SKM-1 (cell line): ENCODE measurements around the gene PLCD3.

Experiments used
- DNase-seq: peaks from one replicate; lab custom pipeline; 2025; ENCODE audit not compliant: unreplicated experiment; lab: John Stamatoyannopoulos, UW

Gene PLCD3

DNA sequence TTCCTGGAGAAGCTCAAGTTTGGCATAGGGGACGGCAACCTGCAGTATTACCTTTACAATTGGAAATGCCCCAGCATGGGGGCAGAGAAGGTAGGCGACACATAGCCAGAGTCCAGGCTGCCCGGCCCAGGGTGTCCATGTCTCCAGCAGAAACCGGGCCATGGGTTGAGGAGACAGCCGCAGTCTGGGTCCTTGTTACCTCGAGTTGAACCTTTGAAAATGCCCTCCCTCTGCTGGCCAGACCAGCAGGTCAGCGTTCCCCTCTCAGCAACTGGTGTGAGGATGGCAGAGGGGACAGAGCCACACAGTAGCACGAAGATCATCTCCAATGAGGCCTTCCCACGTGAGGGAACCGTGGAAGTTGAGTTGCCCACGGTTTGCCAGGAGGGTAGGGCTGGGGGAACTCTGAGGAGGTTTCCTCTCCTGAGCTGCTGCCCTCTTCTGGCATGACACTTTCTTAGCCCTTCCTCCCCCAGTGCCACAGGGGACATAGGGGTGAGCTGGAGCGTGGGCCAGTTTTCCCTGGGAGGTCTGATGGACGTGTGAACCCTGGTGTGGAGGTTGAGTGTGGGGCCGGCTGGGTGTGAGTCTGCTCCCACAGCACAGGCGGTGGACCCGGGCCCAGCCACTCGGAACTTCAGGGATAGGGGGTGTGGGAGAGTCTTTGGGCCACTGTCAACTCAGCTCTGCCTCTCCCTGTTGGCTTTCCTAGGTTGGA is 27.2 kb downstream of the PLCD3 start:
- DNase-seq, result no peak

DNA sequence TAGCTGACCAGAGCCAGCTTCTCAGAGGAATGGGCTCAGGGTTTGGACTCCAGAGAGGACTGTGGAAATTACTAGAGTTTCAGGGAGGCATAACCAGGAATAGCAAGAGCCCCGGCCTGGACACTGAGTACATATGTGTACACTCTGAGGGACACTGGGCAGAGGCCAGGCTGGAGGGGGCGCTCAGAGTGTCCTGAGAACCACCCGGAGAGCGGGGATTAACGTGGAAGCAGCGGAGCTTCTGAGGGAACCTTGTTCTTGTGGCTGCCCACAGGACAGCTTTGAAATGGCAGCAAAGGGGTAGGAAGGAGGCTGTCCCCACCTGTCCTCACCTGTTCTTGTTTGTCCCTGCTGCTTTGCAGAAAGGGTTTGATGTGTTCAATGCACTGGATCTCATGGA is 27.8 kb downstream of the PLCD3 start:
- no peak for DNase-seq

DNA sequence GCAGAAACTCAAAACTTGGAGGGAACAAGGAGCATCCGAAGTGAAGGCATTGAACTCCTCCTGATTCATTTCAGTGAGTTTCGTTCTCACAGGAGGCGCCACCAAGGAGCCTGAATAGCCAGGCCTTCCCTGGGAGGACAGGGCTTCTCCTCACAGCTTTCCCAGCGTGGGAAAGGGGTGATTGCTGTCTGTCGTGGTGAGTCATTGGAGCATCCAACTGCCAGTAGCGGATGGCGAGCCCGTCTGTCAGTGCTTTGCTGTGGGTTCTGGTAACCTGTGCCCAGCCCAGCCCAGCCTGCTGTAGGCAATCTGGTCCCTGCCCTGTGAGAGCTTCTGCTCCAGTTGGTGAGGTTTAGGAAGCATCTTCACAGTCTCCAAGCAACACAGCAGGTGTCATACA is 28.3 kb downstream of the PLCD3 start:
- DNase-seq, result no peak

DNA sequence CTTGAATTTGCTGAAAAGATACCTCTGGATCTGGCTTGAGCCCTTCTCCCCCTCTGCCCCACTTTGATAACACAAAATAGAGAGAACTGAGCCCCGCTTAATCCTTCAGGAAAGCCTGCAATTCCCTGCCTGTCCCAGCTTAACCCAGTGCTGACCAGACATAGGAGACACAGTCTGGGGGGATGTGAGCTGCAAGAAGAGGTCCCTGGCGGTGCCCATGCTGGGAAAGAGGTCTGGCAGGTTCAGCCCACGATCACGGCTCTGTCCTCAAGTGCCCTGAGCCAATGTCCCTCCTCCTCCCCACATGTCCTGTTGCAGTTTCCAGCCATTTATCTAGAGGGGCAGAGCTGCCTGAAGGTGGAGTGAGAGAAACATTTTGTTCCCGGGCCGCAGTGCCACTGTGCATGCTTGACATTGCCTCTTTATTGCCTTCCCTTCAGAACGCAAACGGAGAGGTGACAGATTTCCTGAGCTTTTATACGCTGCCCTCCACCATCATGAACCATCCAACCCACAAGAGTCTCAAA is 29.0 kb downstream of the PLCD3 start:
- no peak for DNase-seq

DNA sequence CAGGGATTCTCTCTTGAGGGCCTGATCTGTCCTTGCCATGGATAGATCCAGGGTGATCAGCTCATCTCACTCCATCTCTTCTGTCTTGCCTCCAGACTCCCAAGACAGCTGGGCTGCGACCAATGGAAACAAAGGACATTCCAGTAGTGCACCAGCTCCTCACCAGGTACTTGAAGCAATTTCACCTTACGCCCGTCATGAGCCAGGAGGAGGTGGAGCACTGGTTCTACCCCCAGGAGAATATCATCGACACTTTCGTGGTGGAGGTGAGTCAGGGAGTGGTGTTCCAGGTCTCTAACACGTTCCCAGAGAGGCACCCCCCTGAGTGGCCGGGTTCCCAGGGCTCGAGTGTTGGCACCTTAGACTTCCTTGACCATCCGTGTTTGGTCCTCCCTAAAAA is 29.5 kb downstream of the PLCD3 start:
- DNase-seq, result no peak

DNA sequence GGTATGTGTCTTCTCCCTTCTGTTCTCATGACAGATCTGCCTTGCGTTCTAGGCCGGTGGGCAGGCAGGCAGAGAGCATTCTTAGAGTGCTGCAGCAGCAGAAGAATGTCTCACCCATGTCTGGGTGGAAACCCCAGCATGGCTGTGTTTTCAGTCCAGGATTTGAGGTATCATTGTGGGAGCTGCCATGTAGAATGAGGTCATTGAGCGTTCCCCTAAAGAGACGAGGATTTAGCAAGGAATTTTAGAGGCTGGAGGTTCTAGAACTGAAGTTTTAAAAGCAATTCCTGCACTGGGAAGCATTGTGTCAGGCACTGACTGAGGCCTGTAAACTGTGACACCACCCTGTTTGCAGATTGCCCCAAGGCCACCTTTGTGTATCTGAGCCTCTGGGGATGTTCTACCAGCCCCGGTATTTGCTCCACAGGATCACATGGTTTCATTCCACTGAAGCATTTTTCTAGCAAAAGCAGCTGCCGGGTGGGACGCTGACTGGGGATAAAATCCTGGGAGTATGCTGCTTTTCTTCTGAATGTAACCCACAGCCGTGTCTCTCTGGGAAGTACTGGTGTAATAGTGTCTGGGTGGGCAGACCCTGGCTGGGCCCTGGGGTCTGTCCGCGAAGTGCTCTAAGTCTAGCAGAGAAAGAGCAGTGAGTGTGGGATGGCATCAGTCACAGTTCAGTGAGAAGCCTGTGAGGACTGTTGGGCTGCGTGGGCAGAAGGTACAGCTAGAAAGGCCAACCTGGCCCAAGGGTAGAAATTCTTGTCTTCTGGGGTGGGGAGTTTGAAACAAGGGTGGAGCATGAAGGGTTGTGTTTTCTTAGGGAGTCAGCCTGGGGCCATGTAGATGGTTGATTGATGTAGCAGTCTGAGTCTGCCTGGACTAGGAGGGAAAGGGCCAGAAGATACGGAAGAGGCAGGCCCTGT is 30.2 kb downstream of the PLCD3 start:
- DNase-seq, result no peak

DNA sequence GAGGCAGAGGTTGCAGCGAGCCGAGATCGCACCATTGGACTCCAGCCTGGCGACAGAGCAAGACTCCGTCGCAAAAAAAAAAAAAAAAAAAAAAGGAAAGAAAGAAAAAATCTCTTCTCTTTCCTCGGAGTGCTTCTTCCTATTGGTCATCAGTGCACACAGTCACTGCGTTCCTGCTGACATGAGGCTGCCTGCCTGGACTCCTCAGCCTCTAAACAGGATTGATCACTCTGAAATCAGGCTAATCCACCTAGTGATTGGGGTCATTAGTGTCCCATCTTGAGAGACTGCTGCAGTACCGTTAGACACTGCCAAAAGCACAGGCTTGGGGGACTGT is 30.8 kb downstream of the PLCD3 start:
- DNase-seq, result no peak

DNA sequence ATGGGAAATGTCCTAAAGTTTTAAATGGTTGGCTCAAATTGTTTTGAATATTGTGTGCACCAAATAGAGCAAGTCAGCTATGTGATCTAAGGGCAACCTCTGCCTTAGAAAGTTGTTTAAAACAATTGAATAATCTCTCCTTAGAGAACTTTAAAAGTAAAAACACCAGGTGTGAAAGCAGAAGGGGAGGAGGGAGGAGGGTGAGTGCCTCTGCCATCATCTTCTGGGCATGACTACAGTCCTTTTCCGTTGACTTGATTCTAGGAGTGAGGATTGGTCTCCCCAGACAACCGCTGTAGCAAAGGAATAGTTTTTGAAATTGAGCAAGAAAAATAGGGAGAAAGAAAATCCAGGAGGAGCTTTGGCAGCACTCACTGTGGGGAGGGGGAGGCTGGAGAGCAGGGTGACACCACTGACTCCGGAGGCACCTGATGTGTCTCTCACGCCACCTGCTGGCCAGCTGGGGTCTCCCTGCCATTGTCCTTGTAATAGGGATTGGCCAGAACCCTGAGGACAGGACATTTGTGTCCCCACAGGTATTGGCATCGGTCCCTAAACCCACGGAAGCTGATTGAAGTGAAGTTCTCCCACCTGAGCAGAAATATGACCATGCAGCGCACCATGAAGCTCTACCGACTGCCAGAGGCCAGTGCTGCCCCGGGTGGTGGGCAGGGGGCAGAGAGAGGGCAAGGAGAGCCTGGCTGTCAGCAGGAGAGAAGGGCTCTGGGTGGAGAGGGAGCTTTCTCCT is 33.3 kb downstream of the PLCD3 start:
- no peak for DNase-seq

DNA sequence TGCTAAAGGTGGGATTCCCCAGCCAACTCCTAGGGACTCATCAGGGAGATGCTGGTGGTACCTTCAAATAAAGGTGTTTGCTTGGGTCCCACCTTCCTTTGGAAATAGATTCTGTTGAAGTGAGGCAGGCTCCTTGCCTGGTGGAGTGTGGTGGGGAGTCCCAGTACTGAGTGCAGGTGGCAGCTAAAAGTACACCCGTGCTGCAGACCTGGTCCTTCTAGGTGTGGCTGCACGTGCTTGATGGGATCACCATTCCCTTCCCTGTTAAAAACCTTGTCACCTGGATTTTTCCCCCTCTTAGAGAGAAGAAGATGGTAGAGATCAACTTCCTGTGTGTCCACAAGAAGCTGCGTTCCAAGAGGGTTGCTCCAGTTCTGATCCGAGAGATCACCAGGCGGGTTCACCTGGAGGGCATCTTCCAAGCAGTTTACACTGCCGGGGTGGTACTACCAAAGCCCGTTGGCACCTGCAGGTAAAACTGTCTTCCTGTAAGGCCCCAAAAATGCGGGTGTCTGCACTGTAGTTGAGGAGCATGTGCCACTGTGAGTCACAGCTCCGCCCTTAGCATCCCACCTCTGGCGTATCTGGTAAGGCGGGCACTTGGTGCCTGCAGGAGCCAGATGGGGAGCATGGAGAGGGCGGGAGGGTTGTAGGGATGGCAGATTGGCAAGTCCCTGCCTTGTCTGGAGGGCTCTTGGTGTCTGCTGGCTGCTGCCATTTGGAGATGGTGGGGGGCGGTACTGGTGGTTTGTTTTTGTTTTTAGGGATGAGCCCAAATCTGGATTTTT is 34.0 kb downstream of the PLCD3 start:
- DNase-seq, result no peak

DNA sequence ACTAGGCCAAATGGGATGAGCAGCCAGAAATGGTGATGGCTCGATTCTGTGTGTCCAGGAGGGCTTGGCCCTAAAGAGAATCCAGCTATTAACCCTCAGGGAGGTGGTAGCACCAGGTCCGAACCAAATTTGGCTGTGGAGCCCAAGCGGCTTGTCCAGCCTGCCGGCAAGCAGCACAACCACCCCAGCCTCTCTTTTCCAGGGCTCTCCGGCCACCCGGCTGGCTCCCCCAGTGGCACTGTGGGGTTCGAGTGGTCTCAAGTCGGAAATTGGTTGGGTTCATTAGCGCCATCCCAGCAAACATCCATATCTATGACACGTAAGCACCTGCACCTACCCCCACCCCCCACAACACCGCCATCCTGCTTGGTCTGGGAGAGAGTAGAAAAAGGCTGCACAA is 35.4 kb downstream of the PLCD3 start:
- no peak for DNase-seq

DNA sequence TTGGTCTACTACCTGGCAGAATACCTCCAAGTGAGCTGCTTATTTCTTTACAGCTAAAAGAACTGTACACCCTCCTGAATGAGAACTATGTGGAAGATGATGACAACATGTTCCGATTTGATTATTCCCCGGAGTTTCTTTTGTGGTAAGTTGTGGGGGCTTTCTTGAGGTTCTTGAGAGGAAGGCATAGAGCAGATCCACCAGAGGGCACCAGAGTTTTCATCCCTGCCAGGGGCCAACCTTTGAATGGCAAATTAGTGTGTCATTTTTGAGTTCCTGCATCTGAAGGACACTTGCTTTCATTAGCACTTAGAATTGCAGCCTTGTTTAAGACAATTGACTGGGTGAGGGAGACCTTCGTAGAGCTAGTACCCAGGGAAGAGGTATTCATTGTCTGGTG is 36.2 kb downstream of the PLCD3 start:
- no peak for DNase-seq

DNA sequence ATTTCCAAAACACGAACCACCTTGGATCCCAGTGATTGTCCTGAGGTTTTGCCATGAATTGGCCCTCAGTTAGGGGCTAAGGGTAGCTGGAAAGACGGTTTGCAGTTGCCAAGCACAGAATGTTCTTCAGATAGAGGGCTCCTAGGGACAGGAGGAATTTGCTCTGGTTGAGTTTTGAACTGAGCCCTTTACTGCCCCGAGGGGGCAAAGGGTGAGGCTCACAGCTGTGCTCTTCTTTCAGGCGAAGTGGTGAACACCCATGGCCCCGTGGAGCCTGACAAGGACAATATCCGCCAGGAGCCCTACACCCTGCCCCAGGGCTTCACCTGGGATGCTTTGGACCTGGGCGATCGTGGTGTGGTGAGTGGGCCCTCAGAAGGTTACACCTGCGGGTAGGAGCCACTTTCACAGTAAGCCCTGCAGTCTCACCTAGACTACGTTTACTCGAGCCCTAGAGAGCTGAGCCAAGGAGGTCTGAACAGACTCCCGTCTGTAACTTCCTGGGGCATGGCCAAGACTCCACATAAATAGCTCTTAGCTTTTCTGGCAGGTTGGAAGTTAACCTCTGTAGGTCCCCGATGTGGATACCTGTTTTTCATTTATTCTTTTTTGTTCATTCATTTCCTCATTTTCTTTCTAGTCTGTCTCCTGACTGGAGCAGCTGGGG is 38.7 kb downstream of the PLCD3 start:
- no peak for DNase-seq

DNA sequence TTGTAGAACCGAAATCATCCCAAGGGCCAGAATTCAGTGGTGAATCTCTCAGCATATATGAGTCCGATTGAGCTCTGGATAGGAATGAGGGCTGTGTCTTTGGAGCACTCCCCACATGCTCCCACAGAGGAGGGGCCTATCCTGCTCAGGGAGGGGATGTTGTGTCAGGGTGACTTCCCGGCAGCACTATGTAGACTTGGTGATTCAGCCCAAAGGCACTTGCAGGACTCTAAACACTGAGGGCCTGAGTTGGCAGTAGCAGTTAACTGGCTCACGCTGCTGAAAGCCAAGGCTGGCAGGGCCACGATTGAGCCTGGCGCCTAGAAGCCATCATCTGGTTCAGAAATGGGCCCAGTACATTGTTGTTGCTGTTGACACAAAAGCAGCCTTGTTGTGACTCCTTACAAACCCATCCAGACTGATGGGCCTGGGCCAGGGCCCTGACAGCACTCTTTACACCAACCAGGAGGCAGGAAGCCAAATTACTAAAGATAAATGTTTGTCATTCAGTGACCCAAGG is 39.3 kb downstream of the PLCD3 start:
- DNase-seq, result no peak

DNA sequence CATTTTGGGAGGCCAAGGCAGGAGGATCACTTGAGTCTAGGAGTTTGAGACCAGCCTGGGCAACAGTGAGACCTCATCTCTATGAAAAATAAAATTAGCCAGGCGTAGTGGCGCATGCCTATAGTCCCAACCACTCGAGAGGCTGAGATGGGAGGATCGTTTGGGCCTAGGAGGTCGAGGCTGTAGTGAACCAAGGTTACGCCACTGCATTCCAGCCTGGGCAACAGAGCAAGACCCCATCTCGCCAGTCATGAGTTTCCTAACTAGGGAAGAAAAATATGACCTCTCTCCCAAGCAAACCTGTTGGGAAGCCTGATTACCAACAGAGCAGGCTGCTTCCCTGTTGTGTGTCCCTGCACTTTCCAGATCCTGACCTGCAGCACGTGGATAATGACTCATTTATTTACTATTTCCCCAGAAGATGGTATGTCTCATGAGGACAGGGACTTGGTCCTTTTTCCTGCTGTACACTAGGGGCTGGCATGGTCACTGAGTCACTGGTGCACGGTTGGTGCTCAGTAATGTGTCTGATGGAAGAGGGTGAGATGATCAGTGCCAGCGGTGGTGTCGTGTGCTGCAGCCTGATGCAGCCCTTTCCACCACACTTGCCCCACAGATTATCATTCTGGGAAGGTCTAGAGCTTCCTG is 40.4 kb downstream of the PLCD3 start:
- no peak for DNase-seq

DNA sequence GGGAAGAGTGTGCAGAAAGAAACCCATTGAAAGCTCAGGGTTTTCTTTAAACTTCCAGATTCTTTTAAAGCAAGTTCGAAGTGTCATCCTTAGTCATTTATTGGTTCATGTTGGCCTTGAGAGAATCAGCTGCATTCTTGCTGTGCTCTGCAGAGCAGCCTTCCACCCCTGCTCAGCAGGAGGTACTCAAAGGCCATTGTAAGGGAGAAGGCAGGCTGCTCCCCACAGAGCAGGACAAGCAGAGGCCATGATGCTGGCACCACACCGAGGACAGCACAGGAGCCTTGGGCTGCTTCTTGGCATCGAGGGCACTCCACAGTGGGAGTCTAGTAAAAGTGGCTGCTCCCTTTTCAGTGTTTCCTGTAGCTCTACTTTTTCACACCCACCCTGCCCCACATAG is 41.6 kb downstream of the PLCD3 start:
- DNase-seq, result no peak

DNA sequence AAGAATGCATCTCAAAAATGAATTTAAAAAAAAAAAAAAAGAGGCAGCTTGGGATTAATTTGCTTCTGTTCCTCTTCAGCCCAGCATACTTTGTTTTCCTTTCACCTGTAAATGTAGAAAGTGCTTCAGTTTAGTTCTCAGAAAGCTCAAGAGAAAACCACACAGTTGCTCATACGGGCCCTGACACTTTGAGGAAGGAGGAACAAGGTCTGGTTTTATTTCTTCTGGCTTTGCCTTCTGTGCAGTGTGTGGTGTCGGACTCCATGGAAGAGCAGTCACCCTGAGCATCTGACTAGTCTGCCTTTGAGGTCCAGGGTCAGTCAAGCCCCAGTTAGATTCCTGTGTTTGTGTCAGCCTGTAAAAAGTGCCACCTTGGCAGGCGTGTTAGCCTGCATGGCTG is 43.6 kb downstream of the PLCD3 start:
- no peak for DNase-seq

DNA sequence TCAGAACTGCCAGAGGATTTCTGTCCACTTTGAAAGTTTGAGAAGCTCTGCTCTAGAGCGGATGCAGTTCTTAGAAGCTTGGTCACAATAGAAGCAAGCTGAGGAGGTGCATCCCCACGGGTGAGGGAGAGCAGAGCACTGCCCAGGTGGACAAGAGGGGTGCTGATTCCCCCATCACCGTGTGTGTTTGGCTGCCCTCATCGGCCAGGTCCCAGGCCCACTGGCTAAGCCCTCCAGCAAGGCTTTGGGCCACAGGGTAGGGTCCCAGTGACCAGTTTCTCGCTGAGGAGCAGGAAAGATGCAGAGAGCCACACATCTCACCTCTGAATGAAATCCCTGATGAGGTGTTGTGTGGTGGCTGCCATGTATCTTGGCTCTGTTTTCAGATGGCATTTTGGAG is 44.3 kb downstream of the PLCD3 start:
- no peak for DNase-seq

DNA sequence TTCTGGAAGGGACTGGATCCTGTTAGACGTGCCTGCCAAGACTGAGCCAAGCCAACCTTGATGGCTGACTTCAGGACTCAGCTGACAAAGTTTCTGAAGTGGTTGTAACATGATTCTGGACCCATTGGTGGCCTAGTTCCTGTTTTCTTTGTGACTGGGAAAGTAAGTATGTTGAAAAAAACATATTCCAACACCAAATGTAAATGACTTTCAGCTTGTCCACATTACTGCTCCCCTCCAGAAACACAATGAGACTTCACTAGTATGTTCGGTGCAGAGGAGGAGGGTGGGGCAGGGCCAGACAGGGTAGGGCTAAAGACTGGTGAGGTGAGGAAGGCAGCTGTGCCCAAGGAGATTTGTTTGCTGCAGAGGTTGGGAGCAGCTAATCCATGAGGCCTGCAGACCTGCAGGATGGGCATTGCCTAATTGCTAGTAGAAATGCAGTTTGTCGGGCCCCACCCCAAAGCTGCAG is 44.8 kb downstream of the PLCD3 start:
- no peak for DNase-seq

DNA sequence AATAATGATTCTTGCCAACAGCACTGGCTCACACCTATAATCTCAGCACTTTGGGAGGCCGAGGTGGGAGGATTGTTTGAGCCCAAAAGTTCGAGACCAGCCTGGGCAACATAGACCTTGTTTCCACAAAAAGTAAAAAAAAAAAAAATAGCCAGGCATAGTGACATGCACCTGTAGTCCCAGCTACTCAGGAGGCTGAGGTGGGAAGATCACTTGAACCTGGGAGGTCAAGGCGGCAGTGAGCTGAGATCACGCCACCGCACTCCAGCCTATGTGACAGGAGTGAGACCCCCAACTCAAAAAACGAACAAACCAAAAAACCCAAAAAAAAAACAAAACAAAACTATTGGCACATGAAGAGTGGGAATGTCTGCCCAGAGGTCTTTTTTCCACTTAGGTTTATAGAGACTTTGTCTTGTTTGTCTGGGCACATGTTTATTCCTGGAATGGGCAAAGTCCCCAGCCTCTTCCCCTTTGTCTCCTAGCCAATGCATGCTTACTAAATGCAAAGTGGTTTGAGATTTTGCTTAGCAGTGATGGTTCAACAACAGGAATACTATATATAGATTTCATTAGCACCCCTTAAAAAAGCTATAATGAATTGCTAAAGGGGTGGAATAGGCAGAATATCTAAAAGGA is 45.3 kb downstream of the PLCD3 start:
- no peak for DNase-seq
